Measurements from ENCODE around the gene PDK1.
"Not testable (repeated sequence)": the region's sequence is repeated elsewhere in the genome, so short reads cannot be mapped to it uniquely, and the experiment has no call there.

Gene PDK1

DNA sequence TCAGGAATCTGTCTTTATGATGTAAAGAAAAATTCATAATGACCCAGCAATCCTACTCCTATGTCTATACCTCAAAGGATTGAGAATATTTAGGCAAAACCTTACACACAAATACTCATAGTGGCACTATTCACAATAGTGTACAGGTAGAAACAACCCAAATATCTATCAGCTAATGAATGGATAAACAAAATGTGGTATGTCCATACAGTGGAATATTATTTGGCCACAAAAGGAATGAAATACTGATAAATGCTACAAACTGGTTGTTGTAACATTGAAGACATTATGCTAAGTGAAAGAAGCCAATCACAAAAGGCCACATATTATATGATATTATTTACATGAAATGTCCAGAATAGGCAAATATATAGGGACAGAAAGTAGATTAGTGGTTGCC, 24.7 kb downstream of the PDK1 start:
- Histone ChIP-seq H3K36me3 (replicated peaks) (peaks cover 7% of the 10 kb centered on the region), H3K27ac (no peak overlapping the region), H3K27me3 (replicated peaks) (no peaks in the 10 kb centered on the region), H3K4me3 (ENCODE audit: low read depth, low read length) (no peak overlapping the region)
- DNase-seq, result no peak
- in situ Hi-C loops (cut with HindIII; ENCODE audit: low pct_ligation_motif_present, low sequenced_read_pairs), result no loop called here
- TF ChIP-seq CTCF (IDR thresholded peaks at IDR 0.05; ENCODE audit: low read depth, low read length, missing control alignments), result no peak

DNA sequence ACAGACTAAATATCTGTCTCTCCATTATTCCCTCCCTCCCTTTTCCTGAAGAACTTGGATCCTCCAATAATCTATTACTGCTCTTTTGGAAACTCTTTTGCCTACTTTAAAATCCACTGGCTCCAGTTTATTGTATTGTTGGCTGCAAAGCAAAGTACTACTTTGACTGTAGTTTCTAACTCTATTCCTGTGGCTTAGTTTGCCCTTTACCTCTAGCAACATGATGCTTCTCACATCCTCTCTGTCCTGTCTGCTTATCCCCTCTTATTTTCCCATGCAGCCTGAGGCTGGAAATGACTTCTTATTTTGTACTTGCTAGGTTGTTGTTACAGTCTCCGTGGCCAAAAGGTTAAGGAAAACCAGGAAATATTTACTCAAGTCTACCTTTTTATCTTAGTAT, 26.8 kb downstream of the PDK1 start:
- TF ChIP-seq CTCF (IDR thresholded peaks at IDR 0.05; ENCODE audit: low read depth, low read length, missing control alignments), result no peak
- DNase-seq, result no peak
- in situ Hi-C loops (cut with HindIII; ENCODE audit: low pct_ligation_motif_present, low sequenced_read_pairs), result no loop called here
- Histone ChIP-seq H3K27ac (no peak overlapping the region), H3K36me3 (replicated peaks) (peaks cover 19% of the 10 kb centered on the region), H3K27me3 (replicated peaks) (no peaks in the 10 kb centered on the region), H3K4me3 (ENCODE audit: low read depth, low read length) (no peak overlapping the region)

GRCh38 chr2:172586245-172586891, 30.5 kb downstream of the PDK1 start:
- no peak for DNase-seq
- in situ Hi-C loops (cut with HindIII; ENCODE audit: low pct_ligation_motif_present, low sequenced_read_pairs), result no loop called here
- H3K4me3 ChIP-seq (ENCODE audit: low read depth, low read length), result no peak overlapping the region
- TF ChIP-seq CTCF (IDR thresholded peaks at IDR 0.05; ENCODE audit: low read depth, low read length, missing control alignments), result no peak
- H3K27ac ChIP-seq, result no peak overlapping the region
- H3K27me3 ChIP-seq (replicated peaks), result no peaks in the 10 kb centered on the region
- peaks cover 20% of the 10 kb centered on the region for H3K36me3 ChIP-seq (replicated peaks)

GRCh38 chr2:172587231-172587630, 31.3 kb downstream of the PDK1 start:
- peaks cover 15% of the 10 kb centered on the region for H3K36me3 ChIP-seq (replicated peaks)
- in situ Hi-C loops (cut with HindIII; ENCODE audit: low pct_ligation_motif_present, low sequenced_read_pairs), result not testable (repeated sequence)

DNA sequence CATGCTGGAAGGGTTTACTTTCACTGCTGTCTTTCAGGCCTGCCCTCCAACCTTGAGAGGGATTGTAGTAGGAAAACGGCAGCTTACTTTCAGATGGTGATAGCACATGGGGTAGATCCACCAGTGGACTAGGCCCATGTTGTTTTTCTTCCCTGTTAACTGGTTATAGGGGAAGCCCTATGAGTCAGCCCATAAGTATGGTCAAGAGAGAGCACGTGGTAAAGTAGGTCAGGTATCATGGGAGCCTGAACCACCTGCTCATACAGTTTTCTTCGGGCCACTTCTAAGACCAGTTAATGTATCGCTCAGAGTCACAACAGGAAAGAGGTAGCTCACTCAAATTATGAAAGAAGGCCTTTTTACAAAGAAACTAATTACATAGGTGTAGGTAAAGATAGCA, 33.0 kb downstream of the PDK1 start:
- DNase-seq, result peak; percentile 9
- TF ChIP-seq CTCF (IDR thresholded peaks at IDR 0.05; ENCODE audit: low read depth, low read length, missing control alignments), result no peak
- Histone ChIP-seq H3K27me3 (replicated peaks) (no peaks in the 10 kb centered on the region), H3K27ac (no peak overlapping the region), H3K36me3 (replicated peaks) (peaks cover 15% of the 10 kb centered on the region), H3K4me3 (ENCODE audit: low read depth, low read length) (no peak overlapping the region)
- in situ Hi-C loops (cut with HindIII; ENCODE audit: low pct_ligation_motif_present, low sequenced_read_pairs), result no loop called here

More at GRCh38 chr2:172587231-172587630, 31.3 kb downstream of the PDK1 start:
- not testable (repeated sequence) for H3K4me3 ChIP-seq (ENCODE audit: low read depth, low read length); DNase-seq; H3K27me3 ChIP-seq (replicated peaks); H3K27ac ChIP-seq

GRCh38 chr2:172591386-172591785, 35.5 kb downstream of the PDK1 start:
- H3K27me3 ChIP-seq (replicated peaks); H3K27ac ChIP-seq; DNase-seq; in situ Hi-C loops (cut with HindIII; ENCODE audit: low pct_ligation_motif_present, low sequenced_read_pairs); H3K4me3 ChIP-seq (ENCODE audit: low read depth, low read length): not testable (repeated sequence)
- peaks cover 12% of the 10 kb centered on the region for H3K36me3 ChIP-seq (replicated peaks)

- DNase-seq; H3K36me3 ChIP-seq (replicated peaks); H3K4me3 ChIP-seq (ENCODE audit: low read depth, low read length); H3K27me3 ChIP-seq (replicated peaks); in situ Hi-C loops (cut with HindIII; ENCODE audit: low pct_ligation_motif_present, low sequenced_read_pairs); H3K27ac ChIP-seq: not testable (repeated sequence)
Measured at GRCh38 chr2:172592190-172592589, 36.3 kb downstream of the PDK1 start.

Measured in brain microvascular endothelial cell (primary cell).